Endothelial cell (in vitro differentiated cells): ENCODE measurements around the gene USP40. TPM values are rescaled to one million over a fixed set of nuclear protein-coding genes. Genes with fewer than 3 reads are reported as not detected.

Experiments
- DNase-seq: peaks from one replicate; pipeline ENCODE4 v3.0.0; 2021; ENCODE audit warnings: low spot score
- H3K27ac Mint-ChIP-seq: one replicate; pipeline ENCODE4 v1.8.0; 2021; ENCODE audit warnings: mixed read lengths, inconsistent platforms; ENCODE audit not compliant: unreplicated experiment
- H3K27me3 Mint-ChIP-seq: one replicate; pipeline ENCODE4 v1.8.0; 2021; ENCODE audit warnings: mild to moderate bottlenecking, moderate library complexity, mixed read lengths, inconsistent platforms; ENCODE audit not compliant: unreplicated experiment
- H3K36me3 Mint-ChIP-seq: one replicate; pipeline ENCODE4 v1.8.0; 2021; ENCODE audit warnings: mild to moderate bottlenecking, low read depth, mixed read lengths, inconsistent platforms; ENCODE audit not compliant: unreplicated experiment
- H3K4me1 Mint-ChIP-seq: one replicate; pipeline ENCODE4 v1.8.0; 2021; ENCODE audit warnings: mild to moderate bottlenecking, mixed read lengths, inconsistent platforms; ENCODE audit not compliant: unreplicated experiment
- H3K4me3 Mint-ChIP-seq: one replicate; pipeline ENCODE4 v1.8.0; 2021; ENCODE audit warnings: mild to moderate bottlenecking, mixed read lengths, inconsistent platforms; ENCODE audit not compliant: unreplicated experiment
- H3K9me3 Mint-ChIP-seq: one replicate; pipeline ENCODE4 v1.8.0; 2021; ENCODE audit warnings: mixed read lengths, inconsistent platforms; ENCODE audit not compliant: unreplicated experiment
- total RNA-seq: library from RNA; stranded (reverse); fragmentation: NEBNext Ultra II Directional; extraction: Animal tissue kit (Norgen Biotek cat#: 25700); gene quantifications from one replicate; pipeline ENCODE4 v1.2.1, GENCODE V29; 2021; ENCODE audit not compliant: unreplicated experiment
- TF ChIP-seq, protein P1 (sequence below): fragments of 200-600 bp; sonication (generic); IDR thresholded peaks from one replicate; pipeline ENCODE4 v1.5.0; 2021; ENCODE audit warnings: antibody characterized with exemption; ENCODE audit not compliant: unreplicated experiment

USP40 gene
- total RNA-seq, 1 donor from 2014 or later: 23.6 TPM

DNA sequence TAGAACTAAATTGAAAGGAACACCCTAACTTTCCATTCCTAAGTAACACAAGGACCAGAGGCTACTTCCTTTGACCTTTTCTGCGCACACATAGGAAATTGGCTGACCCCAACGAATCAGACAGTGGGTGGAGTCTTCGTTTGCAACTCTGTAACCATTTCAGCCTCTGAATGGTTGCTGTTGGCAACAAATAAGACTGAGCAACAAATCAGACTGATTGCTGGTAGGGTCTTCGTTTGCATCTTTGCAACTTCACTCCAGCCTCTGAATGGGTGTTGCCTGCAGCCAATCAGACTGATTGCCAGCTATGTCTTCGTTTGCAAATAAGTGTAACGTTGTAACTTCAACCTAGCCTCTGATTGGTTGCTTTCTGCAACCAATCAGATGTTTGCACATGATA, 34.6 kb downstream of the USP40 start:
- Mint-ChIP-seq H3K27ac (no peak overlapping the region), H3K27me3 (no peaks in the 10 kb centered on the region), H3K9me3 (no peaks in the 10 kb centered on the region), H3K36me3 (peaks cover 4% of the 10 kb centered on the region), H3K4me3 (no peak overlapping the region), H3K4me1 (no peaks in the 10 kb centered on the region)
- TF ChIP-seq, protein P1, sequence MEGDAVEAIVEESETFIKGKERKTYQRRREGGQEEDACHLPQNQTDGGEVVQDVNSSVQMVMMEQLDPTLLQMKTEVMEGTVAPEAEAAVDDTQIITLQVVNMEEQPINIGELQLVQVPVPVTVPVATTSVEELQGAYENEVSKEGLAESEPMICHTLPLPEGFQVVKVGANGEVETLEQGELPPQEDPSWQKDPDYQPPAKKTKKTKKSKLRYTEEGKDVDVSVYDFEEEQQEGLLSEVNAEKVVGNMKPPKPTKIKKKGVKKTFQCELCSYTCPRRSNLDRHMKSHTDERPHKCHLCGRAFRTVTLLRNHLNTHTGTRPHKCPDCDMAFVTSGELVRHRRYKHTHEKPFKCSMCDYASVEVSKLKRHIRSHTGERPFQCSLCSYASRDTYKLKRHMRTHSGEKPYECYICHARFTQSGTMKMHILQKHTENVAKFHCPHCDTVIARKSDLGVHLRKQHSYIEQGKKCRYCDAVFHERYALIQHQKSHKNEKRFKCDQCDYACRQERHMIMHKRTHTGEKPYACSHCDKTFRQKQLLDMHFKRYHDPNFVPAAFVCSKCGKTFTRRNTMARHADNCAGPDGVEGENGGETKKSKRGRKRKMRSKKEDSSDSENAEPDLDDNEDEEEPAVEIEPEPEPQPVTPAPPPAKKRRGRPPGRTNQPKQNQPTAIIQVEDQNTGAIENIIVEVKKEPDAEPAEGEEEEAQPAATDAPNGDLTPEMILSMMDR: no peak
- DNase-seq: no peak

DNA sequence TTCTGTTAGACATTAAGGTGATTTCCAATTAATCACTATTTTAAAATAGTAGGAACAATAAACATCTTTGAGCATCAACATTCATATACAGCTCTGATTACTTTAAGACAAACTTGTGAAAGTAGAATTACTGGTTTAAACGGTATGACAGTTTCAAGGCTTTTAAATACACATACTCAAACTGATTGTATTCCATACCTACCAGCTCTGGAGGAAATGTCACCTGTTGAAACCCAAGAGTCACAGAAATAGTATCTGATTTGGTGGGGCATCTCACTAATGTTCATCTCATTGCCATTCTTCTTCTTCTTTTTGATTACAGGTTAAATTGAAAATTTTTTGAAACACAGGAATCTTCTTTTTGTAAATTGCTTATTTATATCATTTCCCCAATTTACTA, 36.2 kb downstream of the USP40 start:
- DNase-seq: no peak
- H3K4me3 Mint-ChIP-seq: no peak overlapping the region
- H3K27ac Mint-ChIP-seq: no peak overlapping the region
- H3K4me1 Mint-ChIP-seq: no peaks in the 10 kb centered on the region
- peaks cover 4% of the 10 kb centered on the region for H3K36me3 Mint-ChIP-seq
- H3K9me3 Mint-ChIP-seq: no peaks in the 10 kb centered on the region
- TF ChIP-seq, protein P1: no peak
- no peaks in the 10 kb centered on the region for H3K27me3 Mint-ChIP-seq

DNA sequence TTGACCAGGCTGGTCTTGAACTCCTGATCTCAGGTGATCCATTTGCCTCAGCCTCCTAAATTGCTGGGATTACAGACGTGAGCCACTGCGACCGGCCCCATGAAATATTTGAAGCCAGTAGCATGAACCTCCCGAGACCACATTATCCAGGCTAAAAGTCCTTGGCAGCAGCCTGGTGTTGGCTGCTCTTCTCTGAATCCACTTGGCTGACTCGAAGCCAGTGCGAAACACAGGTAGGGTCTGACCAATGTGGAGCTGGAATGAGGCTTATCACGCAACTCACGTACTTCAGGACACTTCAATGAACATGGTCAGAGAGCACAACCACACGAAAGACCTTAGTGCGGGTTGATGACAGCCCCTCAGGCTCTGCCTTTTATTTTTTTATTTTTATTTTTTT, 38.4 kb downstream of the USP40 start:
- no peak for DNase-seq
- no peaks in the 10 kb centered on the region for H3K9me3 Mint-ChIP-seq
- H3K27me3 Mint-ChIP-seq: no peaks in the 10 kb centered on the region

DNA sequence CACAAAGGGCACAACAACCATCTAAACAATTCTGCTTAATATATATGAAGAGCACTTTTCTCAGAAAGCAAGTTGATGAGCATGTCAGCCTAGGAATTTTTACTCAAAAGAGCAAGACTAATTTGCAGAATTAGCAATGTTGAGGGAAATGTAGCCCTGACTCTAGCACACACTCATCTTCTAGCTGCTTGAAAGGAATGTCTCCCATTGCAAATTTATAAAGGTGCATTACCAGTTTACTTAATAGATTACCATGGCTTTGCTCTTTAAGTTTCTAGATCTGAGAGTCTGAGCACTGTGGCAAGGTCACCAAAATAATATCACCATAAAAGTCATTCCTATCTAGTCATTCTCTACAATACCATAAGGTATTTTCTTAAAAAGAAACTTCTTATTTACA, 40.8 kb downstream of the USP40 start:
- no peaks in the 10 kb centered on the region for H3K9me3 Mint-ChIP-seq
- H3K4me1 Mint-ChIP-seq: no peaks in the 10 kb centered on the region
- no peaks in the 10 kb centered on the region for H3K27me3 Mint-ChIP-seq
- TF ChIP-seq, protein P1: no peak
- H3K27ac Mint-ChIP-seq: no peak overlapping the region
- no peak for DNase-seq
- no peaks in the 10 kb centered on the region for H3K36me3 Mint-ChIP-seq
- H3K4me3 Mint-ChIP-seq: no peak overlapping the region

More for the DNA sequence above, 38.4 kb downstream of the USP40 start:
- Mint-ChIP-seq H3K27ac (no peak overlapping the region), H3K4me3 (no peak overlapping the region), H3K36me3 (peaks cover 4% of the 10 kb centered on the region), H3K4me1 (no peaks in the 10 kb centered on the region)
- TF ChIP-seq, protein P1: no peak

DNA sequence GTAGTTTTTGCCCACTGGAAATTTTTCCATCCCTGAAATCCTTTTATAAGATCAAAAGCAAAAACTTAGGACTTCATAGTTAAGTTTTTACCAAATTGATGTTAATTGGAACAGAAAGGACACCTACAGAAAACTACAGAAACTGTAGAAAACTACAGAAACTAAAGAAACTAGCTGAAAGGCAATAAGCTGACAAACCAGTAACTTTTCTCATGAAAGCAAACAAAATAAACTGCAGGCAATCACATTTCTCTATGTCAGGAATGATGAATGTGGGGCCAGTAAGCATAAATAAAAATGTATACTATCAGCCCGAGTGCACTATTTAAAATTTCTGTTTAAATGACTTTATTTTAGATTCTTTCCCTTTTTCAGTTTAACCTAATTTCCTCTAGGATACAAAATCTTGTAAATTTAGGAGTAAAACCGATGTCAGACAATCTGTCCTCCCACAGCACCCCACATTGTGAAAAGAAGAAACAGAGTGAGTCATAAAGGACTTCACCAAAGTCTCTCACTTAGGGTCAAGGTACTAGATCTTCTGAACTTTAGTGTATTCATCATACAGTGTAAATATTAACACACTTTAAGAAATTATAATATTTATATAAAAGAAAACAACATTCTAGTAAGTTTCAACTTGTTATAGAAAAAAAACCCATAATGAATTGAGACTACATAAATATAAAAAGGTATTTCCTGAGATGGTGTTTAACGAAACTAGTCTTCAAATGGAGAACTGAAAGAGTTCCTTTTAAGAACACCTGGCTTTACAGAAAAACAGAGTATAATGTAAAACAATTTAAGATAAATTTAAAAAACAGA, 46.6 kb downstream of the USP40 start:
- Mint-ChIP-seq H3K9me3 (no peaks in the 10 kb centered on the region), H3K27me3 (no peaks in the 10 kb centered on the region), H3K27ac (no peak overlapping the region), H3K4me3 (no peak overlapping the region), H3K36me3 (no peaks in the 10 kb centered on the region), H3K4me1 (no peaks in the 10 kb centered on the region)
- TF ChIP-seq, protein P1: no peak
- DNase-seq: no peak
